Stimulated activated naive CD8-positive, alpha-beta T cell treated with anti-CD3 and anti-CD28 coated beads, Interleukin-15, Interleukin-2, amounts not matched to agents 100 U/mL and 50 U/mL, for 24 hours (primary cell): ENCODE results near the gene CEP192.
"Not testable (repeated sequence)": the region's sequence is repeated elsewhere in the genome, so short reads cannot be mapped to it uniquely, and the experiment has no call there.

Experiments used
- ATAC-seq: fragments of 150-1000 bp; cut with Tn5 transposase; one replicate; pipeline ENCODE4 v1.10.0; 2021
- DNase-seq: peaks from one replicate; pipeline ENCODE4 v3.0.0; 2021

Gene CEP192

GRCh38 chr18:13035249-13035914 lies 44.2 kb downstream of the CEP192 start:
- DNase-seq (no peak), ATAC-seq (no peak)

GRCh38 chr18:13036622-13037320 lies 45.6 kb downstream of the CEP192 start:
- no peak for DNase-seq
- no peak for ATAC-seq

- no peak for DNase-seq
- ATAC-seq: no peak
Measured at GRCh38 chr18:13039806-13040205, 48.6 kb downstream of the CEP192 start.

- DNase-seq: no peak
- ATAC-seq: no peak
Measured at GRCh38 chr18:13043066-13043465, 51.9 kb downstream of the CEP192 start.

GRCh38 chr18:13048061-13048595 lies 57.0 kb downstream of the CEP192 start:
- ATAC-seq (no peak), DNase-seq (no peak)

GRCh38 chr18:13051159-13051558 lies 60.0 kb downstream of the CEP192 start:
- no peak for ATAC-seq
- DNase-seq: no peak

GRCh38 chr18:13051950-13052349 lies 60.8 kb downstream of the CEP192 start:
- DNase-seq (no peak), ATAC-seq (no peak)

GRCh38 chr18:13054336-13054735 lies 63.2 kb downstream of the CEP192 start:
- DNase-seq: no peak

GRCh38 chr18:13061630-13062189 lies 70.5 kb downstream of the CEP192 start:
- ATAC-seq: no peak
- no peak for DNase-seq

More at GRCh38 chr18:13054336-13054735, 63.2 kb downstream of the CEP192 start:
- no peak for ATAC-seq

- DNase-seq (peak; percentile 13), ATAC-seq (peak; percentile 90)
Measured at GRCh38 chr18:13067124-13067523, 76.0 kb downstream of the CEP192 start.

GRCh38 chr18:13067966-13068365 lies 76.8 kb downstream of the CEP192 start:
- DNase-seq (no peak), ATAC-seq (no peak)

- DNase-seq (no peak), ATAC-seq (no peak)
Measured at GRCh38 chr18:13070460-13070859, 79.3 kb downstream of the CEP192 start.

- DNase-seq (no peak), ATAC-seq (no peak)
Measured at GRCh38 chr18:13076886-13077285, 85.7 kb downstream of the CEP192 start.

GRCh38 chr18:13077473-13077872 lies 86.3 kb downstream of the CEP192 start:
- no peak for DNase-seq
- ATAC-seq: no peak

GRCh38 chr18:13078065-13078464 lies 86.9 kb downstream of the CEP192 start:
- ATAC-seq, DNase-seq: not testable (repeated sequence)

GRCh38 chr18:13086906-13087305 lies 95.7 kb downstream of the CEP192 start:
- ATAC-seq: no peak
- DNase-seq: no peak

- ATAC-seq (no peak), DNase-seq (no peak)
Measured at GRCh38 chr18:13095466-13095865, 104.3 kb downstream of the CEP192 start.

- ATAC-seq: no peak
Measured at GRCh38 chr18:13096232-13096631, 105.1 kb downstream of the CEP192 start.

GRCh38 chr18:13096719-13097118 lies 105.6 kb downstream of the CEP192 start:
- DNase-seq (no peak), ATAC-seq (no peak)

More at GRCh38 chr18:13096232-13096631, 105.1 kb downstream of the CEP192 start:
- DNase-seq: no peak

- ATAC-seq, DNase-seq: not testable (repeated sequence)
Measured at GRCh38 chr18:13098104-13098503, 106.9 kb downstream of the CEP192 start.

GRCh38 chr18:13099113-13099512 lies 108.0 kb downstream of the CEP192 start:
- ATAC-seq (no peak), DNase-seq (no peak)

- no peak for ATAC-seq
- no peak for DNase-seq
Measured at GRCh38 chr18:13100942-13101658, 109.9 kb downstream of the CEP192 start.
